ENCODE data around the gene TIMP4.

- TF ChIP-seq POLR2A (IDR thresholded peaks at IDR 0.05): no peak
- TF ChIP-seq CTCF (IDR thresholded peaks at IDR 0.05): no peak
Observed at GRCh38 chr3:12185172-12185710, 26.5 kb upstream of the TIMP4 start.
